GM12878 (cell line): Measurements from ENCODE around the gene CTCFL. TPM values are rescaled to one million over a fixed set of nuclear protein-coding genes. Genes with fewer than 3 reads are reported as not detected.

Experiments
- ATAC-seq: fragments of 200-7000 bp; cut with Tn5 transposase; 3 replicates; pipeline ENCODE4 v1.9.1; 2020; ENCODE audit warnings: mild to moderate bottlenecking, moderate library complexity
- BruUV-seq: library from RNA; stranded (reverse); fragments of 400-500 nt; replicated peaks from 2 replicates; lab custom pipeline; 2021; lab: Mats Ljungman, UMichigan
- CTCF ChIA-PET: fragments of 300-600 bp; sonication (Branson Sonifier 250); formaldehyde crosslinking; extraction: SDS; loops from one replicate; lab custom pipeline; 2021; ENCODE audit warnings: inconsistent platforms; lab: Yijun Ruan, JAX
- POLR2A ChIA-PET: fragments of 350-600 bp; formaldehyde crosslinking; extraction: SDS; loops from one replicate; lab custom pipeline; 2021; ENCODE audit warnings: inconsistent platforms; lab: Charles Lee
- RAD21 ChIA-PET: fragments of 300-600 bp; sonication (Branson Sonifier 250); formaldehyde crosslinking; loops from one replicate; lab custom pipeline; 2023; ENCODE audit warnings: antibody characterized with exemption; ENCODE audit not compliant: unreplicated experiment; lab: Charles Lee
- SMC1A ChIA-PET: fragments of 300-600 bp; sonication (Branson Sonifier 250); formaldehyde crosslinking; loops from one replicate; lab custom pipeline; 2023; ENCODE audit not compliant: unreplicated experiment, uncharacterized antibody; lab: Charles Lee
- DNase-seq: peaks from one replicate; pipeline ENCODE4 v3.0.0-alpha.2; 2011; ENCODE audit warnings: low read depth, low spot score
- FAIRE-seq: peaks from 3 replicates; lab custom pipeline; 2011; peaks lifted over from hg19 to GRCh38; lab: Jason Lieb, UNC
- H2AFZ ChIP-seq: 2 replicates; pipeline ENCODE4 v1.6.0; 2011; ENCODE audit warnings: low read depth, low read length, control low read depth; ENCODE audit not compliant: control insufficient read depth
- H3K27ac ChIP-seq: 2 replicates; pipeline ENCODE4 v1.5.1; 2011; ENCODE audit warnings: control low read depth; ENCODE audit not compliant: control insufficient read depth, insufficient read depth
- H3K27me3 ChIP-seq, 2 experiments: replicated peaks in 1 of 2; 2 replicates each; pipeline versions ENCODE4 v1.6.0 to v1.6.1; 2011; ENCODE audit warnings: low read length in 1 of 2; ENCODE audit not compliant: control insufficient read depth in 2 of 2, insufficient read depth in 2 of 2
- H3K36me3 ChIP-seq, 2 experiments: 2 replicates each; pipeline ENCODE4 v1.5.1; 2011; ENCODE audit warnings: low read length in 1 of 2; ENCODE audit not compliant: control insufficient read depth in 2 of 2, insufficient read depth in 2 of 2
- H3K4me1 ChIP-seq: 2 replicates; pipeline ENCODE4 v1.6.1; 2011; ENCODE audit warnings: mild to moderate bottlenecking, low read length, moderate library complexity, mixed read lengths; ENCODE audit not compliant: control insufficient read depth, insufficient read depth
- H3K4me2 ChIP-seq: 2 replicates; pipeline ENCODE4 v1.6.0; 2011; ENCODE audit warnings: control low read depth; ENCODE audit not compliant: control insufficient read depth, insufficient read depth
- H3K4me3 ChIP-seq: fragments of 200-600 bp; sonication (generic); 2 replicates; pipeline ENCODE4 v1.5.1; 2016
- H3K79me2 ChIP-seq: 2 replicates; pipeline ENCODE4 v1.6.0; 2011; ENCODE audit warnings: low read length; ENCODE audit not compliant: control insufficient read depth, insufficient read depth
- H3K9ac ChIP-seq: 2 replicates; pipeline ENCODE4 v1.8.0; 2011; ENCODE audit warnings: low read length, control low read depth, mixed read lengths; ENCODE audit not compliant: control insufficient read depth, insufficient read depth
- H3K9me3 ChIP-seq: replicated peaks from 3 replicates; pipeline ENCODE4 v1.5.1; 2011; ENCODE audit warnings: mild to moderate bottlenecking, low read length; ENCODE audit not compliant: control insufficient read depth, insufficient read depth
- H4K20me1 ChIP-seq: 2 replicates; pipeline ENCODE4 v1.6.0; 2011; ENCODE audit not compliant: control insufficient read depth, insufficient read depth
- BCL3 ChIP-seq: IDR thresholded peaks from 2 replicates; pipeline ENCODE4 v1.6.1; 2011; ENCODE audit warnings: borderline replicate concordance, low read depth, mild to moderate bottlenecking, moderate library complexity, low read length; ENCODE audit not compliant: insufficient read depth, poor library complexity, severe bottlenecking
- EGR1 ChIP-seq, 2 experiments: IDR thresholded peaks; 1 replicate in 1 of 2; 2 replicates in 1 of 2; pipeline ENCODE4 v1.6.1; 2011 to 2012; ENCODE audit warnings: low read depth in 2 of 2, low read length in 2 of 2, borderline replicate concordance in 1 of 2, mild to moderate bottlenecking in 1 of 2, moderate library complexity in 1 of 2
- ELK1 ChIP-seq: IDR thresholded peaks from 2 replicates; pipeline ENCODE4 v1.6.1; 2012; ENCODE audit warnings: low read depth, low read length, improper control_type of control experiment
- NFYB ChIP-seq: IDR thresholded peaks from 2 replicates; pipeline ENCODE4 v1.6.1; 2011; ENCODE audit warnings: low read depth, mild to moderate bottlenecking, low read length, improper control_type of control experiment, moderate library complexity; ENCODE audit not compliant: insufficient read depth
- PAX5 ChIP-seq: IDR thresholded peaks from 2 replicates; pipeline ENCODE4 v1.6.1; 2011; ENCODE audit warnings: low read depth, low read length, borderline replicate concordance
- RFX5 ChIP-seq: IDR thresholded peaks from 2 replicates; pipeline ENCODE4 v1.6.1; 2011; ENCODE audit warnings: low read depth, low read length, improper control_type of control experiment
- STAT1 ChIP-seq: fragments of 450-650 bp; conservative IDR thresholded peaks from 2 replicates; pipeline ENCODE4 v1.6.1; 2014; ENCODE audit warnings: antibody characterized with exemption, mild to moderate bottlenecking
- WRNIP1 ChIP-seq: IDR thresholded peaks from 2 replicates; pipeline ENCODE4 v1.6.1; 2011; ENCODE audit warnings: low read depth, low read length, improper control_type of control experiment, borderline replicate concordance
- ZNF592 ChIP-seq: fragments of 450-650 bp; IDR thresholded peaks from 2 replicates; pipeline ENCODE4 v1.6.1; 2017; ENCODE audit warnings: mild to moderate bottlenecking, moderate library complexity
- ZSCAN29 ChIP-seq: fragments of 450-650 bp; IDR thresholded peaks from 2 replicates; pipeline ENCODE4 v1.6.1; 2017; ENCODE audit warnings: mild to moderate bottlenecking, moderate library complexity
- WGBS: methylation state at CpG from one replicate; pipeline ENCODE4 v1.1.6; 2016; ENCODE audit warnings: low lambda C conversion rate; ENCODE audit not compliant: insufficient replicate concordance, insufficient coverage; ENCODE audit errors: missing lambda C conversion rate; 5-methylcytosine and 5-hydroxymethylcytosine counted together
- in situ Hi-C: fragments of 300-500 bp; cut with MboI; formaldehyde crosslinking; loops from 9 replicates; pipeline ENCODE4 v1.14.3; 2018; ENCODE audit warnings: mixed read lengths
- intact Hi-C: fragments of 100-400 bp; cut with micrococcal nuclease; formaldehyde crosslinking; loops from one replicate; pipeline ENCODE4 v1.14.2; 2022; ENCODE audit not compliant: unreplicated experiment
- polyA plus RNA-seq, 11 experiments: library from polyadenylated mRNA; depleted of rRNA in 4 of 11; unstranded in 6 of 11; stranded (reverse) in 5 of 11; fragments of >200 nt; fragmentation: Nextera tagmentation in 4 of 11; fragmentation: Illumina TruSeq in 1 of 11; extraction: Ambion mirVana in 4 of 11; extraction: Trizol in 1 of 11; gene quantifications; 1 replicate in 1 of 11; 2 replicates in 10 of 11; pipeline versions ENCODE4 v1.2.1 to v1.2.3, GENCODE V29; 2011 to 2016; ENCODE audit warnings: inconsistent platforms in 2 of 11, missing spikeins in 2 of 11, low read depth in 1 of 11
- total RNA-seq, 4 experiments: library from RNA; depleted of rRNA in 3 of 4; stranded (reverse); fragments of >200 nt in 3 of 4; fragmentation: Illumina TruSeq in 1 of 4; extraction: Trizol in 1 of 4; gene quantifications; 2 replicates each; pipeline versions ENCODE4 v1.2.1 to v1.2.3, GENCODE V29; 2013 to 2021

CTCFL gene
- total and polyA plus RNA-seq, 10 of the 15 experiments (the other 5 are each of a cell fraction or from before 2014, with no cell fraction given) = 0.06 to 0.20 (median 0.11) TPM; not detected in 4

DNA sequence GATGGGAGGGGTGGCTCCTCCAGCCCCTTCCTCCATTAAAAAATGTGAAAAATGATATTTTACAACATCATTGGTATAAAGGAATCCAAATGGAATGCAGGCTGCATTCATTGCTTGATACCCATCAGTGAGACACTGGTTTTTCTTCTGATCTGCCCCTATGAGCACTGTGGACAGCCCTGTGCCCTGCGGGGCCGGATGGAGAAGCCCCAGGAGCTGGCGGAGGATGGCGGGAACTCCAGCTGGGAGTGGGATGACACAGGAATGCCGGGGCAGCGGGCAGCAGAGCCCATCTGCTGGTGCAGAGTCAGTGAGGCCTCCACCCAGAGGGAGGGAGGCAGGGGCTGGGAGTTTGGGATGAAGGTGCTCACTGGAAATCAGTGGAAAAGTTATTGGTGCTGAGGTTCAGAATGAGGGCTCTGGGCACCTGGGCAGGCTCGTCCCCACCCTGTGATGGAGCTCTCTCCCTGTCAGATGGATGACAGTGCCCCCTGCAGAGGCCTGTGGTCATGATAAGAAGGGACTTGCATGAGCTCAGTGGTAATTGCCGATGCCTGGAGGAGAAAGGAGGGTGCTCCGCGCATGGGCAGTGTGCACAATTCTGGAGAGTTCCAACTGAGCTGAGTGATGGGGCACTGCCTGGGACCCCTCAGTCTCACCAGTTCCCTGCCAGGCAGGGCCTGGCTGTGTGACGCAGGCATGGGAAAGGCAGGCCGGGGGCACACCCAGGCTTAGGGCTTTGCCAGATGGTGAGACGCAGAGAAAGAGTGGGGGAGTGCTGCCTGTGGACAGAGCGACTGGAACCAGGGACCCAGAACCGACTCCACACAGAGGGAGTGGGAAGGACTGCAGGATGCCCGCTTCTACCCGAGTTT lies 23.2 kb downstream of the CTCFL start:
- H3K9me3 ChIP-seq = no peaks in the 10 kb centered on the region
- BruUV-seq = no TSS peak
- no peaks in the 10 kb centered on the region for H4K20me1 ChIP-seq
- no peak overlapping the region for H3K4me3 ChIP-seq
- FAIRE-seq = no peak
- H3K27me3 ChIP-seq = peaks cover 0 to 2% of the 10 kb centered on the region in 2 experiments; a peak in 1 of 4 replicates
- WGBS = 72% methylated on average over 17 of the region's 17 CpGs
- no peaks in the 10 kb centered on the region for H3K36me3 ChIP-seq
- H3K79me2 ChIP-seq = no peaks in the 10 kb centered on the region
- POLR2A ChIA-PET = no interaction called here
- no peak overlapping the region for H3K27ac ChIP-seq
- H2AFZ ChIP-seq = no peak overlapping the region
- TF ChIP-seq PAX5 (no peak), RFX5 (no peak), WRNIP1 (no peak), ZNF592 (no peak), ELK1 (no peak), ZSCAN29 (no peak), NFYB (no peak), STAT1 (no peak), EGR1 (IDR thresholded peaks at IDR 0.05; ENCODE audit: borderline replicate concordance in 1 of 2, low read depth in 2 of 2, low read length in 2 of 2) (no peak), BCL3 (no peak)
- in situ Hi-C loops (loop anchor here (10.0 kb wide), 2 partner anchors 417 to 683 kb away; no protein-coding TSS in a partner anchor), intact Hi-C loops (no loop called here)
- CTCF ChIA-PET = interaction anchor here (0.8 to 1.6 kb wide), 3 partner anchors 101 to 153 kb away, joined by 3 to 4 read pairs (median 3); no protein-coding TSS in a partner anchor
- no peak overlapping the region for H3K9ac ChIP-seq
- no peak for ATAC-seq
- peaks cover 21% of the 10 kb centered on the region for H3K4me1 ChIP-seq
- RAD21 ChIA-PET = interaction anchor here (1.0 kb wide), 1 partner anchor 91 kb away, joined by 3 read pairs; no protein-coding TSS in a partner anchor
- no peak overlapping the region for H3K4me2 ChIP-seq
- SMC1A ChIA-PET = interaction anchor here (2.5 kb wide), 1 partner anchor 12 kb away, joined by 5 read pairs; no protein-coding TSS in a partner anchor
- DNase-seq = no peak
